ENCODE data around the gene DYNLT4.
"Not testable (repeated sequence)": the region's sequence is repeated elsewhere in the genome, so short reads cannot be mapped to it uniquely, and the experiment has no call there.

The DYNLT4 gene

GRCh38 chr1:44786841-44787426 lies 20.2 kb downstream of the DYNLT4 start:
- no peak for DNase-seq

GRCh38 chr1:44786138-44786840 lies 20.9 kb downstream of the DYNLT4 start:
- DNase-seq = peak; percentile 60 to 88

GRCh38 chr1:44785501-44786137 lies 21.5 kb downstream of the DYNLT4 start:
- no peak for DNase-seq

GRCh38 chr1:44785029-44785380 lies 22.1 kb downstream of the DYNLT4 start:
- DNase-seq = no peak

- peak in 1 of 2 experiments; percentile 67 for DNase-seq
Observed at GRCh38 chr1:44784094-44785028, 22.8 kb downstream of the DYNLT4 start.

- DNase-seq = no peak
Observed at GRCh38 chr1:44783697-44784093, 23.5 kb downstream of the DYNLT4 start.

GRCh38 chr1:44780583-44781121 lies 26.5 kb downstream of the DYNLT4 start:
- DNase-seq = no peak

- DNase-seq = no peak
Observed at GRCh38 chr1:44778705-44779576, 28.2 kb downstream of the DYNLT4 start.

GRCh38 chr1:44777969-44778635 lies 29.0 kb downstream of the DYNLT4 start:
- DNase-seq = no peak

GRCh38 chr1:44777547-44777946 lies 29.6 kb downstream of the DYNLT4 start:
- DNase-seq = no peak

- no peak for DNase-seq
Observed at GRCh38 chr1:44776730-44777068, 30.5 kb downstream of the DYNLT4 start.

- DNase-seq = peak in 1 of 2 experiments; percentile 31
Observed at GRCh38 chr1:44775930-44776729, 31.0 kb downstream of the DYNLT4 start.

- DNase-seq = peak; percentile 97 to 99
Observed at GRCh38 chr1:44775078-44775929, 31.8 kb downstream of the DYNLT4 start, which contains the start of gene RPS8. Gene RPS8 (plus strand): TSS chr1:44775540. CDS start chr1:44775597, 57 bp downstream.

- DNase-seq = not testable (repeated sequence)
Observed at GRCh38 chr1:44766421-44766820, 40.7 kb downstream of the DYNLT4 start.

- no peak for DNase-seq
Observed at GRCh38 chr1:44760876-44761275, 46.3 kb downstream of the DYNLT4 start.

GRCh38 chr1:44759077-44759476 lies 48.1 kb downstream of the DYNLT4 start:
- DNase-seq = no peak

- DNase-seq = no peak
Observed at GRCh38 chr1:44757420-44757819, 49.7 kb downstream of the DYNLT4 start.
